Psoas muscle (tissue), 8 donors: Measurements from ENCODE around the gene MMP17. TPM values are rescaled to one million over a fixed set of nuclear protein-coding genes. Genes with fewer than 3 reads are reported as not detected.
A peak's percentile ranks its signal among the peaks of the same experiment; 100 is the strongest.

Experiments
- ATAC-seq, 4 donors: fragments of 200-7000 bp; cut with Tn5 transposase; one replicate each; pipeline ENCODE4 v1.9.1; 2020; ENCODE audit warnings: moderate library complexity in 3 of 4, mild to moderate bottlenecking in 2 of 4
- DNase-seq, 2 donors: peaks; one replicate each; pipeline ENCODE4 v3.0.0-alpha.2; 2020
- H3K27ac ChIP-seq: fragments of 200-600 bp; one replicate; pipeline ENCODE4 v1.8.0; 2022
- H3K27me3 ChIP-seq, 3 donors: fragments of 200-600 bp in 1 of 3; one replicate each; pipeline versions ENCODE4 v1.6.1 to v1.8.0; 2013 to 2022; ENCODE audit warnings: low read length in 2 of 3, mild to moderate bottlenecking in 2 of 3, moderate library complexity in 1 of 3; ENCODE audit not compliant: insufficient read depth in 3 of 3
- H3K36me3 ChIP-seq, 2 donors: fragments of 200-600 bp in 1 of 2; one replicate each; pipeline versions ENCODE4 v1.6.1 to v1.8.0; 2013 to 2022; ENCODE audit warnings: low read depth in 1 of 2, mild to moderate bottlenecking in 1 of 2, moderate library complexity in 1 of 2; ENCODE audit not compliant: insufficient read depth in 1 of 2
- H3K4me1 ChIP-seq: fragments of 200-600 bp; one replicate; pipeline ENCODE4 v1.8.0; 2022
- H3K4me3 ChIP-seq: fragments of 200-600 bp; one replicate; pipeline ENCODE4 v1.8.0; 2022; ENCODE audit warnings: mild to moderate bottlenecking
- H3K9me3 ChIP-seq: fragments of 200-600 bp; one replicate; pipeline ENCODE4 v1.8.0; 2022
- CTCF ChIP-seq: fragments of 200-600 bp; IDR thresholded peaks from one replicate; pipeline ENCODE4 v1.8.0; 2022; ENCODE audit warnings: antibody characterized with exemption
- WGBS, 3 donors: extraction: QIAGEN DNeasy Blood & Tissue Kit; methylation state at CpG; one replicate each; pipeline versions ENCODE4 v1.1.6 to v1.1.7; 2013; 5-methylcytosine and 5-hydroxymethylcytosine counted together
- intact Hi-C, 2 donors: fragments of 100-400 bp; cut with DNase I; formaldehyde crosslinking; loops; one replicate each; pipeline versions ENCODE4 v1.11.0 to v1.14.2; 2022
- polyA plus RNA-seq, 3 donors: library from polyadenylated mRNA; stranded (reverse); fragments of 200-250 nt; gene quantifications; one replicate each; pipeline ENCODE4 v1.2.3, GENCODE V29; 2013
- total RNA-seq, 4 donors: library from RNA; stranded (reverse); fragmentation: NEBNext Ultra II Directional in 2 of 4; extraction: Animal tissue kit (Norgen Biotek cat#: 25700) in 2 of 4; gene quantifications; one replicate each; pipeline versions ENCODE4 v1.2.1 to v1.2.4, GENCODE V29; 2021 to 2023
- donor health status: healthy with polysubstance abuse.
- donor health status: DM: no; HTN: no; CAD: no; lungs with moderate emphysema.
- donor health status: Bipolar disorder and iron deficiency.
- donor health status: healthy.
- donor health status: DM: yes; HTN: yes; CAD: no.
- donor health status: DM: no; HTN: no; CAD: no.
- donor health status: DM: no; HTN: no; CAD: no.
- donor health status: DM: yes; HTN: yes; CAD: no.

MMP17 gene
- total and polyA plus RNA-seq, 7 donors: 0.64 to 1.4 (median 1.0) TPM

DNA sequence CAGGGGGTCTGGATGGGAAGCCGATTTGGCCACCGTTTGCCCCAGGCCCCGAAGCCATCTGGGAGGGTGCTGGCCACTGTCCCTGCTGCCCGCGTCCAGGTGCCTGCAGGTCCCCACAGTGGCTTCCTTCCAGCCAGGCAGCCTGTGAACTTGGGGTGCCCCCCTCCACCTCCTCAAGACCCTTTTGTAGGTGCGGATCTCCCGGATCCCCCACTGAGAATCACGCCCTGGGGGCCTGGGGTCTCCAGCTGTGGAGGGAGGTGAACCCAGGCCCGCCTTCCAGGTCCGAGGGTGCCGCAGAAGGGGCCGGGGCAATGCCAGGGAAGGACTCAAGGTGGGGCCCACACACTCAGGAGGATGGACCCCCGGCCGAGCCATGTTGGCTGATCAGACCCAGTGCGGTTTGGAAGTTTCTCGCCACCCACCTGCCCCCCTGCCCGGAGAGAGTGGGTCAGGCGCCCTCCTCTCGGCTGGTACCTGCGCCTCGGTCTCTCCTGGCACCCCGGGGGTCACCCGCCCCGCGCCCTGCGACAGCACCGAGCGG is 1.7 kb downstream of the MMP17 start:
- peaks cover 0 to 75% (median 13%) of the 10 kb centered on the region in 3 donors for H3K27me3 ChIP-seq
- no peak overlapping the region for H3K27ac ChIP-seq
- peak overlapping the region; percentile 64 for H3K4me3 ChIP-seq
- 11 to 15% (median 12%) methylated on average over 26 to 28 of the region's 28 CpGs for WGBS, 3 donors
- intact Hi-C loops: loop anchor here (2.0 to 10.0 kb wide), 4 partner anchors 223 to 915 kb away; no protein-coding TSS in a partner anchor
- H3K36me3 ChIP-seq: no peaks in the 10 kb centered on the region
- DNase-seq (no peak), ATAC-seq (peak in 2 of 4 donors; percentile 4 to 8)
- TF ChIP-seq CTCF: no peak
- peaks cover 5% of the 10 kb centered on the region for H3K4me1 ChIP-seq
- H3K9me3 ChIP-seq: no peaks in the 10 kb centered on the region

DNA sequence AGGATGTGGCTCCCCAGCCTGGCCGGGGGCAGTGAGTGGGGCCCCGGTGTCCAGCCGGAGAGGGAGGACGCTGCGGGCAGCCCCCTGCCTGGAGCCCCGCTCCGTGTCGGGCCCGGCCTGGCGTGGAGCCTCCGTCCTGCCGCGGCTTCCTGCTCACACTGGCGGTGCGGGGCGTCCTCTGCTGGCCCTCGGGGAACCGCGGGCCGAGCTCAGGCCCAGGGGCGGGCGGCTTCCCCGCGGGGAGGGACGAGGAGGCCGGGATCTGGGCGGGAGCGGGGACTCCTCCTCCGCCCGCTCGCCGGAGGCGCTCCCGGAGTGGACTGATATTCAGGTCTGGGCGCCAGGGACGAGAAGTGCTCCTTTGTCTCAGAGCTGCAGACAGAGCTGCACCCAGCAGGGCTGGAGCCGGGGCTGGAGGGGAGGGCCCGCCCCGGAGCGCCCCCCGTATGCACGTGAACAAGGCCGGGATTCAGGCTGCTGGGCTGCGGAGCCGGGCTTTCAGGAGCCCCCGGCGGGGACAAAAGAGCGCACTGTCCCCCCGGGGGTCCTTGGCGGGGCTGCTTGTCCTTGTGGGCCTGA is 2.2 kb downstream of the MMP17 start:
- Histone ChIP-seq H3K4me1 (peaks cover 5% of the 10 kb centered on the region), H3K27ac (no peak overlapping the region), H3K4me3 (peak overlapping the region; percentile 64), H3K36me3 (no peaks in the 10 kb centered on the region), H3K9me3 (no peaks in the 10 kb centered on the region), H3K27me3 (peaks cover 0 to 77% (median 15%) of the 10 kb centered on the region in 3 donors)
- ATAC-seq (peak; percentile 77 to 89 (median 81)), DNase-seq (peak; percentile 87 to 90)
- peak; percentile 56 for TF ChIP-seq CTCF
- WGBS, 3 donors: 0% methylated on average over 24 to 50 of the region's 50 CpGs
- intact Hi-C loops: loop anchor here (2.0 to 10.0 kb wide), 3 partner anchors 223 to 726 kb away; no protein-coding TSS in a partner anchor

- ATAC-seq (peak in 2 of 4 donors; percentile 14 to 16), DNase-seq (no peak)
- Histone ChIP-seq H3K4me3 (peak overlapping the region; percentile 64), H3K27ac (no peak overlapping the region), H3K4me1 (peaks cover 5% of the 10 kb centered on the region), H3K36me3 (no peaks in the 10 kb centered on the region), H3K9me3 (no peaks in the 10 kb centered on the region), H3K27me3 (peaks cover 0 to 83% (median 15%) of the 10 kb centered on the region in 3 donors)
- TF ChIP-seq CTCF: no peak
- 1 to 2% (median 2%) methylated on average over 30 to 33 of the region's 33 CpGs for WGBS, 3 donors
- intact Hi-C loops: loop anchor here (2.0 to 10.0 kb wide), 3 partner anchors 224 to 726 kb away; no protein-coding TSS in a partner anchor
These were observed 2.9 kb downstream of the MMP17 start for GRCh38 chr12:131830914-131831571.

- H3K4me1 ChIP-seq: peaks cover 5% of the 10 kb centered on the region
- no peak for ATAC-seq
- no peaks in the 10 kb centered on the region for H3K9me3 ChIP-seq
- no peak overlapping the region for H3K27ac ChIP-seq
- H3K36me3 ChIP-seq: no peaks in the 10 kb centered on the region
- H3K4me3 ChIP-seq: peak overlapping the region; percentile 64
- intact Hi-C loops: loop anchor here (2.0 to 10.0 kb wide), 3 partner anchors 224 to 727 kb away; no protein-coding TSS in a partner anchor
- TF ChIP-seq CTCF: no peak
- 21 to 32% (median 32%) methylated on average over 15 to 16 of the region's 16 CpGs for WGBS, 3 donors
- H3K27me3 ChIP-seq: peaks cover 0 to 79% (median 15%) of the 10 kb centered on the region in 3 donors
- peak; percentile 58 to 67 for DNase-seq
These were observed 3.4 kb downstream of the MMP17 start for GRCh38 chr12:131831635-131832041.
